GM23338 (cell line): ENCODE data around the gene TAPBPL.

ENCODE experiments used
- CREB1 ChIP-seq: fragments of 250-450 bp; sonication (Bioruptor Pico); IDR thresholded peaks from 2 replicates; pipeline ENCODE4 v1.5.0; 2020; ENCODE audit warnings: low read depth, mild to moderate bottlenecking, moderate library complexity
- CTCF ChIP-seq, 2 experiments: fragments of 200-600 bp in 1 of 2; sonication (generic) in 1 of 2; conservative IDR thresholded peaks; 2 replicates each; pipeline versions ENCODE4 v1.5.1 to v1.6.1; 2016 to 2017; ENCODE audit warnings: antibody characterized with exemption in 2 of 2, low read depth in 2 of 2, mild to moderate bottlenecking in 2 of 2, moderate library complexity in 1 of 2
- EZH2 ChIP-seq: fragments of 200-600 bp; sonication (generic); IDR thresholded peaks from one replicate; pipeline ENCODE4 v1.8.0; 2017; ENCODE audit warnings: antibody characterized with exemption, mild to moderate bottlenecking, low read depth; ENCODE audit not compliant: unreplicated experiment
- EZH2phosphoT487 ChIP-seq: fragments of 200-600 bp; sonication (generic); IDR thresholded peaks from one replicate; pipeline ENCODE4 v1.8.1; 2018; ENCODE audit warnings: antibody characterized with exemption; ENCODE audit not compliant: unreplicated experiment
- JUNB ChIP-seq: IDR thresholded peaks from one replicate; pipeline ENCODE4 v1.6.1; 2016; ENCODE audit warnings: antibody characterized with exemption; ENCODE audit not compliant: unreplicated experiment
- POLR2AphosphoS5 ChIP-seq: IDR thresholded peaks from 2 replicates; pipeline ENCODE4 v1.6.1; 2016; ENCODE audit warnings: antibody characterized with exemption, low read depth
- TF ChIP-seq, protein P1 (sequence below): IDR thresholded peaks from 2 replicates; pipeline ENCODE4 v1.6.1; 2016; ENCODE audit warnings: antibody characterized with exemption

- TF ChIP-seq CTCF (conservative IDR thresholded peaks at IDR 0.05; ENCODE audit: low read depth in 2 of 2) (peak; percentile 88 to 91), EZH2phosphoT487 (no peak), POLR2AphosphoS5 (no peak), CREB1 (no peak), JUNB (no peak), EZH2 (no peak)
- TF ChIP-seq, protein P1, sequence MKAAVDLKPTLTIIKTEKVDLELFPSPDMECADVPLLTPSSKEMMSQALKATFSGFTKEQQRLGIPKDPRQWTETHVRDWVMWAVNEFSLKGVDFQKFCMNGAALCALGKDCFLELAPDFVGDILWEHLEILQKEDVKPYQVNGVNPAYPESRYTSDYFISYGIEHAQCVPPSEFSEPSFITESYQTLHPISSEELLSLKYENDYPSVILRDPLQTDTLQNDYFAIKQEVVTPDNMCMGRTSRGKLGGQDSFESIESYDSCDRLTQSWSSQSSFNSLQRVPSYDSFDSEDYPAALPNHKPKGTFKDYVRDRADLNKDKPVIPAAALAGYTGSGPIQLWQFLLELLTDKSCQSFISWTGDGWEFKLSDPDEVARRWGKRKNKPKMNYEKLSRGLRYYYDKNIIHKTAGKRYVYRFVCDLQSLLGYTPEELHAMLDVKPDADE, result no peak
Observed at GRCh38 chr12:6465467-6466183, 13.8 kb downstream of the TAPBPL start.
